ENCODE results near the gene ANLN.

DNA sequence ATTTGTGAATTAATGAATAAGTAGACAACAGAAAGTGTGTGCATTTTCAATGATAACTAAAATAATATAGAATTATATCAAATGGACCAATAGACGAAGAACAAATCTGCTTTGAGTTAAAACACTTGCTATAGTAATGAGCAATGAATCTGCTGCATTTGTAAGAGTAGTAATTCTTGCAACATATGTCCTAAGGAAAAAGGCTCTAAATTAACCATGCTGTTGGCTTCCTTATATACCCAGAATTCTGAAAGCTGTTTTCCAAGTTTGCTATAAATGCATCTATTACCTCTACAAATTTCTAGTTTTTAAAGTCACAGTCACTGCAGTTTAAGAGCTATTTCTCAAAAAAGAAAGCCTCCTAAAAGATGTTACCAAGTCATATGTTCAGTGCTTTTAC is 20.5 kb upstream of the ANLN start:
- TF ChIP-seq CTCF (IDR thresholded peaks at IDR 0.05) (no peak), POLR2A (IDR thresholded peaks at IDR 0.05) (no peak)
